Measurements from ENCODE around the gene PLA1A. TPM values are rescaled to one million over a fixed set of nuclear protein-coding genes. Genes with fewer than 3 reads are reported as not detected.
"Not testable (repeated sequence)": the region's sequence is repeated elsewhere in the genome, so short reads cannot be mapped to it uniquely, and the experiment has no call there.

The PLA1A gene
- total RNA-seq, 1 experiment from 2014 or later = not detected

DNA sequence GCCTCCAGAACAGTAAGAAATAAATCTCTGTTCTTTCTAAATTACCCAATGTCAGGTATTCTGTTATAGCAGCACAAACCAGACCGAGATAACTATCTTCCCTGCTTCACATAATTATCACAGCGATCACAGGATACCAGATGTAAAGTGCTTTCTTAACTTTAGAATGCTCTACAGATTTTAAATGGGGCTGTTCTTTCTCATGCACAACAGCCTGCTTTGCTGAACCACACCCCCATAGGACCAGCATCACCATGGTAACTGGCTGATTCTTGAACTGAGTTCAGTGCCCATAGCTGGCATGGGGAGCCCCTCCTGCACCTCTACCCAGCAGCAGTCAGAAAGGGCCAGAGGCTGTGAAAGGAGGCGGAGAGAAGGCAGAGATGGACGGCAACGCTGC, 46.1 kb upstream of the PLA1A start:
- Histone ChIP-seq H3K9me3 (ENCODE audit: low read depth, low read length, poor library complexity, severe bottlenecking) (no peaks in the 10 kb centered on the region), H3K27ac (ENCODE audit: low read depth, low read length, poor library complexity, severe bottlenecking) (no peak overlapping the region), H3K36me3 (ENCODE audit: insufficient read depth, low read length, poor library complexity, severe bottlenecking) (no peaks in the 10 kb centered on the region), H3K4me1 (ENCODE audit: insufficient read depth, low read length, poor library complexity, severe bottlenecking) (no peaks in the 10 kb centered on the region), H3K27me3 (replicated peaks; ENCODE audit: insufficient read depth, low read depth, low read length, poor library complexity) (no peaks in the 10 kb centered on the region), H3K4me3 (ENCODE audit: low read depth, low read length, poor library complexity, severe bottlenecking) (no peak overlapping the region)
- TF ChIP-seq, protein P1, sequence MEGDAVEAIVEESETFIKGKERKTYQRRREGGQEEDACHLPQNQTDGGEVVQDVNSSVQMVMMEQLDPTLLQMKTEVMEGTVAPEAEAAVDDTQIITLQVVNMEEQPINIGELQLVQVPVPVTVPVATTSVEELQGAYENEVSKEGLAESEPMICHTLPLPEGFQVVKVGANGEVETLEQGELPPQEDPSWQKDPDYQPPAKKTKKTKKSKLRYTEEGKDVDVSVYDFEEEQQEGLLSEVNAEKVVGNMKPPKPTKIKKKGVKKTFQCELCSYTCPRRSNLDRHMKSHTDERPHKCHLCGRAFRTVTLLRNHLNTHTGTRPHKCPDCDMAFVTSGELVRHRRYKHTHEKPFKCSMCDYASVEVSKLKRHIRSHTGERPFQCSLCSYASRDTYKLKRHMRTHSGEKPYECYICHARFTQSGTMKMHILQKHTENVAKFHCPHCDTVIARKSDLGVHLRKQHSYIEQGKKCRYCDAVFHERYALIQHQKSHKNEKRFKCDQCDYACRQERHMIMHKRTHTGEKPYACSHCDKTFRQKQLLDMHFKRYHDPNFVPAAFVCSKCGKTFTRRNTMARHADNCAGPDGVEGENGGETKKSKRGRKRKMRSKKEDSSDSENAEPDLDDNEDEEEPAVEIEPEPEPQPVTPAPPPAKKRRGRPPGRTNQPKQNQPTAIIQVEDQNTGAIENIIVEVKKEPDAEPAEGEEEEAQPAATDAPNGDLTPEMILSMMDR (conservative IDR thresholded peaks at IDR 0.05; ENCODE audit: low read depth, low read length) = no peak
- TF ChIP-seq EZH2 (IDR thresholded peaks at IDR 0.05; ENCODE audit: borderline replicate concordance, low read depth, low read length, poor library complexity, severe bottlenecking) = no peak
- no TSS peak for BruUV-seq (replicated peaks)
- POLR2A ChIA-PET (ENCODE audit: low non-redundant PET) = no interaction called here
- CTCF ChIA-PET = interaction anchor here (0.5 kb wide), 1 partner anchor 139 kb away, joined by 3 read pairs; no protein-coding TSS in a partner anchor
- DNase-seq (ENCODE audit: low spot score) = no peak
- intact Hi-C loops (cut with micrococcal nuclease; ENCODE audit: unreplicated experiment) = no loop called here

DNA sequence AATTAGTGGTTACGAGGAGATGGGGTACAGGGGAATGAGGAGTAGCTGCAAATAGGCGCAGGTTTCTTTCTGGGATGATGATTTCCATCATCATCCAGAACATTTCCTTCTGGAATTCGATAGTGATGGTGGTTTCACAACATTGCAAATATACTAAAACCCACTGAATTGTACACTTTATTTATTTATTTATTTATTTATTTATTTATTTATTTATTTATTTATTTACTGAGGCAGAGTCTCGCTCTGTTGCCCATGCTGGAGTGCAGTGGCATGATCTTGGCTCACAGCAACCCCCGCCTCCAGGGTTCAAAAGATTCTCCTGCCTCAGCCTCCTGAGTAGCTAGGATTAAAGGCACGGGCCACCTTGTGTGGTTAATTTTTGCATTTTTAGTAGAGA, 44.8 kb upstream of the PLA1A start:
- H3K9me3 ChIP-seq (ENCODE audit: low read depth, low read length, poor library complexity, severe bottlenecking); DNase-seq (ENCODE audit: low spot score); BruUV-seq (replicated peaks); CTCF ChIA-PET; intact Hi-C loops (cut with micrococcal nuclease; ENCODE audit: unreplicated experiment); H3K4me1 ChIP-seq (ENCODE audit: insufficient read depth, low read length, poor library complexity, severe bottlenecking); H3K4me3 ChIP-seq (ENCODE audit: low read depth, low read length, poor library complexity, severe bottlenecking); POLR2A ChIA-PET (ENCODE audit: low non-redundant PET); H3K36me3 ChIP-seq (ENCODE audit: insufficient read depth, low read length, poor library complexity, severe bottlenecking); H3K27ac ChIP-seq (ENCODE audit: low read depth, low read length, poor library complexity, severe bottlenecking); H3K27me3 ChIP-seq (replicated peaks; ENCODE audit: insufficient read depth, low read depth, low read length, poor library complexity): not testable (repeated sequence)

DNA sequence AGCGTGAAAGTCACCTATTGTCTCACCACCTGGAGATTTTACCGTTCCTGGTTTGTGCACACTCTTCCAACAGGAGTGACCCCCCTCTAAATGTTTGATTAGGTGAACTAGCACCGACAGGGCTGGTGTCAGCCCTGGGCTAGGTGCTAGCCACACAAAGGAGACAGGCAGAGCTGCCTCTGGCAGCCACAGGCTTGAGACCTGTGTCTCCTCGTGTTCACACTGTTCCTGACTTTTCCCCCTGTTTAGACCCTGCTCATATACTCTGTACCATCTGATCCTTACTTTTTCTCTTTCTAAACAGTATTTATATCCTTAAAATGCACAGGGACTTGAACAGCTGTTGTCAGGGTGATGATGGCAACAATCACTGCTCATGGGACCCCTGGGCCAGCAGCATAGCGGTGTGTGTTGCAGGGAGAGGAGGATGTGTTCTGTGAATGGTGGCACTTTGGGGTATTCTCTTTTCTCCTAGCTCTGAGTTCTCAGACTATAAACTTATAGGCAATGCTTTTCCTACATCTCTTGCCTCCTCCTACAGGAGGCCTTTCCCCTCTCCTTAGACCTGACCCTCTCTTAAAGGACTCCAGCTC, 43.8 kb upstream of the PLA1A start:
- Histone ChIP-seq H3K4me1 (ENCODE audit: insufficient read depth, low read length, poor library complexity, severe bottlenecking) (no peaks in the 10 kb centered on the region), H3K27me3 (replicated peaks; ENCODE audit: insufficient read depth, low read depth, low read length, poor library complexity) (no peaks in the 10 kb centered on the region), H3K4me3 (ENCODE audit: low read depth, low read length, poor library complexity, severe bottlenecking) (no peak overlapping the region), H3K9me3 (ENCODE audit: low read depth, low read length, poor library complexity, severe bottlenecking) (no peaks in the 10 kb centered on the region), H3K36me3 (ENCODE audit: insufficient read depth, low read length, poor library complexity, severe bottlenecking) (no peaks in the 10 kb centered on the region), H3K27ac (ENCODE audit: low read depth, low read length, poor library complexity, severe bottlenecking) (no peak overlapping the region)
- no peak for TF ChIP-seq EZH2 (IDR thresholded peaks at IDR 0.05; ENCODE audit: borderline replicate concordance, low read depth, low read length, poor library complexity, severe bottlenecking)
- intact Hi-C loops (cut with micrococcal nuclease; ENCODE audit: unreplicated experiment) = no loop called here
- DNase-seq (ENCODE audit: low spot score) = no peak
- CTCF ChIA-PET = no interaction called here
- POLR2A ChIA-PET (ENCODE audit: low non-redundant PET) = no interaction called here
- BruUV-seq (replicated peaks) = no TSS peak

DNA sequence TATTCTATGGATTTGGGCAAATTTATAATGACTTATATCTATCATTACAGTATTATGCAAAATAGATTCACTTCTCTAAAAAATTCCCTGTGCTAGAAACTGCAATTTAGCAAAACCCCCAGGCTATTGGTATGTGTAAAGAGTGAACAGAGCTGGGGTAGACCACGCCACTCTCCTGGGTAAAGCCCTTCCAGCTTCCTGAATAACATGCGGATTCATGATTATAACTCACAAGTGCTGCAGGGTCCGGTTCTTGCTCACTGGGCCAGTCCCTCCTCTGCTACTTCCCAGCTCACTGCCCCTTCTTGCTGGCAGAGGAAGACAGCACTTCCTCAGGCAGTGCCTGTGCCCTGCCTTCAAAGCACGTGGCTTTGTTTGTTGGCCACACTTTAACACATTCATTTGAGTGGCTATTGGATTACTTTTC, 42.4 kb upstream of the PLA1A start:
- no peak overlapping the region for H3K27ac ChIP-seq (ENCODE audit: low read depth, low read length, poor library complexity, severe bottlenecking)
- no peaks in the 10 kb centered on the region for H3K9me3 ChIP-seq (ENCODE audit: low read depth, low read length, poor library complexity, severe bottlenecking)
- no peak overlapping the region for H3K4me3 ChIP-seq (ENCODE audit: low read depth, low read length, poor library complexity, severe bottlenecking)
- no peaks in the 10 kb centered on the region for H3K36me3 ChIP-seq (ENCODE audit: insufficient read depth, low read length, poor library complexity, severe bottlenecking)
- POLR2A ChIA-PET (ENCODE audit: low non-redundant PET) = no interaction called here
- BruUV-seq (replicated peaks) = no TSS peak
- TF ChIP-seq, protein P1 (conservative IDR thresholded peaks at IDR 0.05; ENCODE audit: low read depth, low read length) = no peak
- no peak for TF ChIP-seq EZH2 (IDR thresholded peaks at IDR 0.05; ENCODE audit: borderline replicate concordance, low read depth, low read length, poor library complexity, severe bottlenecking)
- CTCF ChIA-PET = no interaction called here
- no peaks in the 10 kb centered on the region for H3K4me1 ChIP-seq (ENCODE audit: insufficient read depth, low read length, poor library complexity, severe bottlenecking)
- intact Hi-C loops (cut with micrococcal nuclease; ENCODE audit: unreplicated experiment) = no loop called here
- DNase-seq (ENCODE audit: low spot score) = no peak
- H3K27me3 ChIP-seq (replicated peaks; ENCODE audit: insufficient read depth, low read depth, low read length, poor library complexity) = no peaks in the 10 kb centered on the region

All from A673 (cell line).